Smooth muscle cell (in vitro differentiated cells): ENCODE measurements around the gene SCARB1. TPM values are rescaled to one million over a fixed set of nuclear protein-coding genes. Genes with fewer than 3 reads are reported as not detected.
A peak's percentile ranks its signal among the peaks of the same experiment; 100 is the strongest.

Experiments
- DNase-seq: peaks from one replicate; lab custom pipeline; 2025; ENCODE audit not compliant: unreplicated experiment; lab: John Stamatoyannopoulos, UW
- H2AFZ ChIP-seq: fragments of 200-600 bp; sonication (generic); 2 replicates; pipeline ENCODE4 v1.6.0; 2016; ENCODE audit warnings: antibody characterized with exemption, low read depth, mild to moderate bottlenecking
- H3F3A ChIP-seq: fragments of 200-600 bp; sonication (generic); 2 replicates; pipeline ENCODE4 v1.6.0; 2017; ENCODE audit warnings: antibody characterized with exemption, low read depth
- H3K27ac ChIP-seq: fragments of 200-600 bp; sonication (generic); 2 replicates; pipeline ENCODE4 v1.5.1; 2016; ENCODE audit warnings: low read depth, mild to moderate bottlenecking
- H3K27me3 ChIP-seq: fragments of 200-600 bp; sonication (generic); 2 replicates; pipeline ENCODE4 v1.6.1; 2016; ENCODE audit warnings: low read depth, mild to moderate bottlenecking
- H3K36me3 ChIP-seq: fragments of 200-600 bp; sonication (generic); 2 replicates; pipeline ENCODE4 v1.5.1; 2016; ENCODE audit warnings: low read depth
- H3K4me1 ChIP-seq: fragments of 200-600 bp; sonication (generic); 2 replicates; pipeline ENCODE4 v1.5.1; 2016; ENCODE audit warnings: low read depth
- H3K4me2 ChIP-seq: fragments of 200-600 bp; sonication (generic); 2 replicates; pipeline ENCODE4 v1.6.0; 2016; ENCODE audit warnings: mild to moderate bottlenecking
- H3K4me3 ChIP-seq: fragments of 200-600 bp; sonication (generic); 2 replicates; pipeline ENCODE4 v1.5.1; 2016; ENCODE audit warnings: mild to moderate bottlenecking
- H3K79me2 ChIP-seq: fragments of 200-600 bp; sonication (generic); 2 replicates; pipeline ENCODE4 v1.6.0; 2016; ENCODE audit warnings: low read depth, mild to moderate bottlenecking
- H3K9ac ChIP-seq: fragments of 200-600 bp; sonication (generic); 2 replicates; pipeline ENCODE4 v1.6.0; 2016; ENCODE audit warnings: low read depth
- H3K9me3 ChIP-seq: fragments of 200-600 bp; sonication (generic); replicated peaks from 2 replicates; pipeline ENCODE4 v1.5.1; 2016; ENCODE audit warnings: low read depth
- H4K20me1 ChIP-seq: fragments of 200-600 bp; sonication (generic); 2 replicates; pipeline ENCODE4 v1.6.0; 2016; ENCODE audit warnings: low read depth
- WGBS: methylation state at CpG from one replicate; pipeline ENCODE4 v1.1.7; 2016; ENCODE audit warnings: low lambda C conversion rate; 5-methylcytosine and 5-hydroxymethylcytosine counted together
- polyA plus RNA-seq: library from polyadenylated mRNA; unstranded; fragments of >200 nt; fragmentation: Nextera tagmentation; extraction: Ambion mirVana; gene quantifications from 2 replicates; pipeline ENCODE4 v1.2.1, GENCODE V29; 2016
- total RNA-seq: library from RNA; depleted of rRNA; stranded (reverse); fragments of >200 nt; gene quantifications from 2 replicates; pipeline ENCODE4 v1.2.3, GENCODE V29; 2014
- TF ChIP-seq, protein P1 (sequence below): fragments of 200-600 bp; sonication (generic); IDR thresholded peaks from 2 replicates; pipeline ENCODE4 v1.5.1; 2017; ENCODE audit warnings: borderline replicate concordance, mild to moderate bottlenecking, antibody characterized with exemption; ENCODE audit not compliant: insufficient read depth, poor library complexity, severe bottlenecking

SCARB1 gene
- total and polyA plus RNA-seq, 2 experiments from 2014 or later: 6.8 to 10.1 TPM

DNA sequence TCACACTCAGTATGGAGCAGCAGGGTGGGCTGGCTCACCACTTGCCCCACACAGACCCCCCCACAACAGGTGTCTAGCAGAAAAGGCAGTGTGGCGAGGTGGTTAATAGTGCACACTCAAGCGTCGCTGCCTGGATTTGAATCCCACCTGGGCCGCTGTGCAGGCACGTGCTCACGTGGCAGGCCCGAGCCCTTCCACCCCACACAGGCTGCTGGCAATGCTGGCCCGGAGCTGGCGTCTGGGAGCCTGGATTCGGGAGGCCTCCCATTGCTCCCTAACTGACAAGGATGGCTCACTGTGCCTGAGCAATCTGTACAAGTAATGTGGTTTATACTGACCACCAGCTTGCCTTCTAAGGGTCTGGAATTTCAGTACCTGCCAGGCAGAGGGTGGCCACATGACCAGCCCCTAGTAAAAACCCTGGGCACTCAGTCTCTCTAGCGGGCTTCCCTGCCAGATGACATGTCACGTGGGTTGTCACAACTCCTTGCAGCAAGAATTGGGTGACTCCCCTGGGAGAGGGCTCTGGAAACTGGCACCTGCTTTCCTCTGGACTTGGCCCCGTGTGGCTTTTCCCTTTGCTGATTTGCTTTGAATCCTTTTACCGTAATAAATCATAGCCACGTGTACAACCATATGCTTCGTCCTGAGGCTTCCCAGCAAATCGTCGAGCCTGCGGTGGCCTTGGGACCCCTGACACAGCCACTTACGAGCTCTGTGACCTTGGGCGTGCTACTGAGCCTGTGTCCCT is 72.8 kb downstream of the SCARB1 start:
- no peak overlapping the region for H3K4me2 ChIP-seq
- H3K27me3 ChIP-seq: no peaks in the 10 kb centered on the region
- TF ChIP-seq, protein P1, sequence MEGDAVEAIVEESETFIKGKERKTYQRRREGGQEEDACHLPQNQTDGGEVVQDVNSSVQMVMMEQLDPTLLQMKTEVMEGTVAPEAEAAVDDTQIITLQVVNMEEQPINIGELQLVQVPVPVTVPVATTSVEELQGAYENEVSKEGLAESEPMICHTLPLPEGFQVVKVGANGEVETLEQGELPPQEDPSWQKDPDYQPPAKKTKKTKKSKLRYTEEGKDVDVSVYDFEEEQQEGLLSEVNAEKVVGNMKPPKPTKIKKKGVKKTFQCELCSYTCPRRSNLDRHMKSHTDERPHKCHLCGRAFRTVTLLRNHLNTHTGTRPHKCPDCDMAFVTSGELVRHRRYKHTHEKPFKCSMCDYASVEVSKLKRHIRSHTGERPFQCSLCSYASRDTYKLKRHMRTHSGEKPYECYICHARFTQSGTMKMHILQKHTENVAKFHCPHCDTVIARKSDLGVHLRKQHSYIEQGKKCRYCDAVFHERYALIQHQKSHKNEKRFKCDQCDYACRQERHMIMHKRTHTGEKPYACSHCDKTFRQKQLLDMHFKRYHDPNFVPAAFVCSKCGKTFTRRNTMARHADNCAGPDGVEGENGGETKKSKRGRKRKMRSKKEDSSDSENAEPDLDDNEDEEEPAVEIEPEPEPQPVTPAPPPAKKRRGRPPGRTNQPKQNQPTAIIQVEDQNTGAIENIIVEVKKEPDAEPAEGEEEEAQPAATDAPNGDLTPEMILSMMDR: no peak
- no peaks in the 10 kb centered on the region for H3K36me3 ChIP-seq
- H3K9me3 ChIP-seq: no peaks in the 10 kb centered on the region
- no peak overlapping the region for H2AFZ ChIP-seq
- no peaks in the 10 kb centered on the region for H3F3A ChIP-seq
- H3K9ac ChIP-seq: no peak overlapping the region
- H4K20me1 ChIP-seq: no peaks in the 10 kb centered on the region
- WGBS: 97% methylated on average over 21 of the region's 21 CpGs
- no peaks in the 10 kb centered on the region for H3K79me2 ChIP-seq
- no peaks in the 10 kb centered on the region for H3K4me1 ChIP-seq
- no peak overlapping the region for H3K27ac ChIP-seq
- no peak for DNase-seq
- H3K4me3 ChIP-seq: no peak overlapping the region

- WGBS: 95% methylated on average over 13 of the region's 13 CpGs
- Histone ChIP-seq H3K4me3 (no peak overlapping the region), H4K20me1 (no peaks in the 10 kb centered on the region), H3K9me3 (no peaks in the 10 kb centered on the region), H3K9ac (no peak overlapping the region), H3K4me1 (no peaks in the 10 kb centered on the region), H3K27me3 (no peaks in the 10 kb centered on the region), H3K79me2 (no peaks in the 10 kb centered on the region), H3K27ac (no peak overlapping the region), H3K36me3 (no peaks in the 10 kb centered on the region), H2AFZ (no peak overlapping the region), H3F3A (no peaks in the 10 kb centered on the region), H3K4me2 (no peak overlapping the region)
- DNase-seq: no peak
- TF ChIP-seq, protein P1: no peak
Observed at GRCh38 chr12:124788936-124789555, 74.6 kb downstream of the SCARB1 start.

GRCh38 chr12:124786061-124786964 is 77.4 kb downstream of the SCARB1 start:
- H3K27me3 ChIP-seq: no peaks in the 10 kb centered on the region
- no peaks in the 10 kb centered on the region for H3K9me3 ChIP-seq
- no peaks in the 10 kb centered on the region for H3K36me3 ChIP-seq
- no peak overlapping the region for H3K9ac ChIP-seq
- no peaks in the 10 kb centered on the region for H3K79me2 ChIP-seq
- no peaks in the 10 kb centered on the region for H3F3A ChIP-seq
- TF ChIP-seq, protein P1: no peak
- no peaks in the 10 kb centered on the region for H3K4me1 ChIP-seq
- no peak overlapping the region for H3K4me2 ChIP-seq
- no peak for DNase-seq
- H3K27ac ChIP-seq: no peak overlapping the region
- no peak overlapping the region for H2AFZ ChIP-seq
- H3K4me3 ChIP-seq: peak overlapping the region; percentile 25
- H4K20me1 ChIP-seq: no peaks in the 10 kb centered on the region
- WGBS: 92% methylated on average over 31 of the region's 31 CpGs
